CD4-positive, alpha-beta T cell treated with Interleukin-6 at 100 ng/mL for 8 hours (primary cell): ENCODE data around the gene DOCK4.

Source experiments
- DNase-seq: peaks from one replicate; pipeline ENCODE4 v3.0.0-alpha.2; 2020; ENCODE audit warnings: mixed read lengths, low spot score

Gene DOCK4

GRCh38 chr7:112080978-112081377 is 125.2 kb downstream of the DOCK4 start:
- no peak for DNase-seq

DNA sequence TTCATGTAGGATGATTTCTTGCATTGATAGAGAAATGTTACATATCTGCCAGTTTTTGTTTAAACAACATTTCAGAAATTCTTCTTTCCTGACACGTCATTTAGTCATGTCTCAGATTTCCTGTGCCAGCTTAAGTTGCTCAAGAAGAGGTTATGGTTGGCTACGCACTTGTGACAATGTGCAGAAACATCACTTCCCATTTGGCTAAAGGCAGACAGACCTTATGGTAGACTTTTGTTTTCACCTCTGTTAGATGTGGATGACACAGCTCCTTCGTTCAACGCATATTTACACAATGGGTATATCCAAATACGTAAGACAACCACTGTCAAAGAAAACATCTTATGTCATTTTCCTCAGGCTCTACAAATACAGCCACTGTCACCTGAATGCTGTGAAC is 125.8 kb downstream of the DOCK4 start:
- DNase-seq, result no peak

GRCh38 chr7:112079673-112080072 is 126.5 kb downstream of the DOCK4 start:
- no peak for DNase-seq

GRCh38 chr7:112079122-112079521 is 127.1 kb downstream of the DOCK4 start:
- DNase-seq, result no peak

- no peak for DNase-seq
These were observed 129.9 kb downstream of the DOCK4 start for GRCh38 chr7:112076324-112076723.

DNA sequence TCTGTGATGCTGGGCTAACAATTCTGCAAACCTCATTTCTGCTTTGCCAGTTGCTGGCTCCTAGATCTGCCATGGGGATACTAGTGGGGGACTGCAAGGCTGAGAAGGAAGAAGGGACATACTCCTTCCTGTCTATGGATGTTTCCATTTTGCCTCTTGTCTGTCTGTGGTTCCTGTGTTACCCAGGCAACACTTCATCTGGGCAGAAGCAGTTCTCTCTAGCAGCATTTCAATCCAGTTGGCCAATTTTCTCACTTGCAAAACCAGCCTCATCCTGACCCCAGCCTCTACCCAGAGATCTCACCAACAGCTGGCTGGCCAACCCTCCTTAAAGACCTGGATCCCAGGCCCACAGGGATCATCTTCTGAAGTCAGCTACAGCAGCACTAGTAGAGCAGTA is 131.7 kb downstream of the DOCK4 start:
- no peak for DNase-seq

DNA sequence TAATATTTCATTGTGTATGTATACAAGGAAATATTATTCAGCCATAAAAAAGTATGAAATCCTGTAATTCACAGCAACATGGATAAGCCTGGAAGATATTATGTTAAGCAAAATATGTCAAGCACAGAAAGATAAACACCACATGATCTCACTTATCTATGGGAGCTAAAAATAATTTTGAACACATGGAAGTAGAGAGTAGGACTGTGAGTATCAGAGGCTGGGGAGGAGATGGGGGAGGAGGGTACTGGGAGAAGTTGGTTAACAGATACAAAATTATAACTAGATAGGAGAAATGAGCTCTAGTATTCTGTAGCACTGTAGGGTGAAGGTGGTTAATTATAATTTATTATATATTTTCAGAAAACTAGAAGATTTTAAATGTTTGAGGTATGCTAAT is 132.7 kb downstream of the DOCK4 start:
- no peak for DNase-seq

- no peak for DNase-seq
These were observed 133.5 kb downstream of the DOCK4 start for GRCh38 chr7:112072541-112073245.

DNA sequence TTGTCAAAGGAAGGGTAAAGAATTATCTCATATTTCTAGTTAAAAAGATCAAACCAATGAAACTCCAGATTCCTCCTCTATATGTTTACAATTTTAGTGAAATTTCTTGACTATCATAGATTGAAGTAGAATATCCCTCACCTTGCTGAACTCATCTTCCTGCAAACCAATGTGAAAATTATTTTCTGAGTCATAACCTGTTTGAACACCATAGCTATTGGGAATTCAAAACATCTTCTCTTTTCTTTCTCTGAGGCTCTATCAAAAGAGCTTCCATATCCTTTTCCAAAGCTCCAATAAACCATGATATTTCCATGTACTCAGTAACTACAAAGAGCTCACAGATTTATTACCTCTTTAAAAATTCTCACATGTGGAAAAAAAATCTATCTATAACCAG is 134.3 kb downstream of the DOCK4 start:
- DNase-seq, result no peak

DNA sequence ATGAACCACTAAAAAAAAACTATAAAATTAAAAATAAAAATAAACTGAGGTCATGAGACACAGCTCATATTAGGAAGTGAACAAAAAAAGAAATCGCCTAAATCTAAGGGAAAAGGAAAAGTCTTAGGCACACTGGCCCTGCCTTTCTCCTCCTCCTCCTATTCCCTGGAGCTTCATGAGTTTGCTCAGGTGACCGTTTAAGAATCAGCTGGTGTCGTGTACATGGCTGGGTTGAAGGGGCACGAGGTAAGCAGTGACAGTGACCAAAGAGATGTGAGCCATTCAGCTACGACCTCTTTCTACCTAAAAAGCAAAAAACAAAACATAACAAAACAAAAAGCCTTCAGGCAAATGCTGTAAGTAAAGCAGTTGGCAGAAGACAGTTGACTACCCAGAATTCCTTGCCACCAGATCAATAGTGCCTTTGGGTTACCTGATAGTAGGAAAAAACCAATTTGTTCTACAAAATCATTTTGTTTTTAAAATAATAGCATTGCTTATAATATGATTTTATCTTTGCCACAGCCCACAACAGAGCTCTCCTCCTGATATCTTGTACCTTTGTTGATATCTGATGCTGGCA is 135.4 kb downstream of the DOCK4 start:
- no peak for DNase-seq

GRCh38 chr7:112069879-112070321 is 136.3 kb downstream of the DOCK4 start:
- no peak for DNase-seq

GRCh38 chr7:112068967-112069366 is 137.2 kb downstream of the DOCK4 start:
- no peak for DNase-seq

DNA sequence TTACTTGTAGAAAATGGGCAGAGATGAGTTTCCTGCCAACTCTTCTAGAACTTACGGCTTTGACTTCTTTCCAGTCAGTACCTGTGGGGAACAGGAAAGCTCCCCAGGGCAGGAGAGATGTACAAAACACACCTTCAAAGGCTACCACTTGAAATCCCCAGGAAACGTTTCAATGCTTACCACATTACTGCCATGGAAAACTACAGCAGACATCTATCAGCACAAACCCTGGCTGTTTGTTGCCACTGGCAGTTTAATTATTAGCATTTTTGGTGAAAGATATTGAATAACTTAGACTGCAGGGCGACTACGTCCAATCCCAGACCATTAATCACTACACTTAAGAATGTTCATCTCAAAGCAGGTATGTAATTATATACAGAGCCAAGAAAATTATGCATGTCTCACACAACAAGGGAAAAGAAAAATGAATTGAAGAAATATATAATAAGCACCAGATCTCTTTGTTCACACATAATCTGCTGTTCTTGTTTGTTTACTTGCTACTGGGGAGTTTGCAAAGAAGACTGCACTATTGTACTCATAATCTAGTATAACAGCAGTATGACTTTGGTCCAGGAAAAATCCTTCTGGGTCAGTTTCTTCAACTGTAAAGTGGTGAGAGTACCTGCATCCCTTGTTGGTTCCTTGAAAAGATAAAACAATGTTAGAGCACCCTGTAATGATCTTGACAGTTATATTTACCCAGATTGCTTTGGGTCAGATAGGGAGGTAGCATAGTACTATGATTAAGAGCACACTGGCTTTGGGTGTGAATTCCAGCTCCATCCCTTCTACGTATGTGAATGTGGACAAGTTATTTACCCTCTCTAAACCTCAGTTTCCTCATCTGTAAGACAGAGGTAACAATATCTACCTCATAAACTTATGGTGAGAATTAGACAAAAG is 138.3 kb downstream of the DOCK4 start:
- DNase-seq, result no peak

DNA sequence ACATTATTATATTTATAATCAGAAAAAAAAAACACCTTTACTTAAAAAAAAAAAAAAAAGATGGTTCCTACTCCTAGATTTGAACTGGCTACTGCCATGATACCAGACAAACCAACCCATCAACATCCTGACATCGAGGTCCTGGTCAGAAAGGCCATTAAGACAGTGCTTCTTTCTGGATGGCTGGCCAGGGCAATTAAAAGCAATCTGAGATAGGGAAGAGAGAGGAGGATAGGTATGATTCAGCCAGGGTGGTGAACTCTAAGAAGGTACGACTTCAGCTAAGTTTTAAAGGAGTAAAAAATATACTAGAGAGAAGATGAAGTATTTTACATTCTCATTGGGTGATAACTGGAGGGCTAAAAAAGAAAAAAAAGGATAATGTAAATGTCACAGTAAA is 139.0 kb downstream of the DOCK4 start:
- DNase-seq, result no peak

- no peak for DNase-seq
These were observed 140.4 kb downstream of the DOCK4 start for GRCh38 chr7:112065758-112066157.

DNA sequence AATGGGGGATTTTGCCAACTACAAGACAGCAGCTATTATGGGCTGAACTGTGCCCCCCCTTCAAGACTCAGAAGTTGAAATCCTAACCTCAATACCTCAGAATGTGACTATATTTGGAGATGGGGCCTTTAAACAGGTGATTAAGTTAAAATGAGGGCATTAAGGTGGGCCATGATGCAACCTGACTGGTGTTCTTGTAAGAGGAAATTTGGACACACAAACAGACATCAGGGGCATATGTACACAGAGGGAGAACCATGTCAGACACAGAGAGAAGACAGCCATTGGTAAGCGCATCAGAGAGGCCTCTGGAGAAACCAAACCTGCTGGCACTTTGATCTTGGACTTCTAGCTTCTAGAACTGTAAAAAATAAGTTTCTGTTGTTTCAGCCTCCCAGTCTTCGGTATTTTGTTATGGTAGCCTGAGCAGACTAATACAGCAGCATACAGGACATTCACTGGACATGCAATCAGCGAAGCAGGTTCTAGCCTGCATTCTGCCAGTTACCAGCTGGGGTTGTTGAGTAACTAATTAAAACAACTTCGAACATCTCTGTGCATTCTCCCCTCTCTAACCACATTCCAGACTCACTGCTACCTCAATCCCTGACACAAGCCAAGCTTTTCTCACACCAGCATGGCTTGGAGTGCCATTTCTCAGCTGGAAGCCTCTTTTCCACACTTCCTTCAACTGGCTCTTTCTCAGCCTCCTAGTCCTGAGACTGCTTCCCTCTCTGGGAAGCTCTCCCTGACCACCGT is 141.4 kb downstream of the DOCK4 start:
- DNase-seq, result no peak

DNA sequence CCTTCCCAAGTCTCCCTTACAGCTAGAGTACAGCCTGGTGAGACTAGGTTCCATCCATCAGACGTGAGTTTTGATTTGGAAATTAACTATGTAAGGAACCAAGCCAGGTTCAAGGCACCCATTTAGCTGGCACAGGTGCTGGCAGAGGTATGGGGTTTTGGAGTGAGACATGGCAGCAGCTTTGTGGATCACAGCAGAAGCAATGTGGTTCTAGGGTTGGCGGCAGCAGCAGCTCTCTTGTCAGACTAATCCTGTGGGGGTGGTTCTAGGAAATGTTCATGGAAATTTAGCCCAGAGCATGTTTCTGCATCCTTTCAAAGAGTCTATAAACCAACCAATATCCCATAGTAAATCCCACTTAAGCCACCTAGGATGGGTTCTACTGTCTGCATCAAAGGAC is 142.2 kb downstream of the DOCK4 start:
- DNase-seq, result no peak

- no peak for DNase-seq
These were observed 145.1 kb downstream of the DOCK4 start for GRCh38 chr7:112061051-112061450.

DNA sequence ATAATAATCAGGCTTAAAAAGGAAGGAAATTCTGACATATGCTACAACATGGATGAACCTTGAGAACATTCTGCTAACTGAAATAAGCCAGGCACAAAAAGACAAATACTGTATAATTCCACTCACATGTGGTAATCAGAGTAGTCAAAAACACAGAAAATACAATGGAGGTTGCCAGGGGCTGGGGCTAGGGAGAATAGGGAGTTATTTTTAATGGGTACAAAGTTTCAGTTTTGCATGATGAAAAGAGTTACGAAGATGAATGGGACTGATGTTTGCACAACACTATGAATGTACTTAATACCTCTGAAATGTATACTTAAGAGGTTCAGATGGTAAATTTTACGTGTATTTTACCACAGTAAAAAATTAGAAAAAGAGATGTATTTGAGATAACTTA is 145.6 kb downstream of the DOCK4 start:
- no peak for DNase-seq

- no peak for DNase-seq
These were observed 146.5 kb downstream of the DOCK4 start for GRCh38 chr7:112059675-112060074.

GRCh38 chr7:112058686-112059085 is 147.5 kb downstream of the DOCK4 start:
- DNase-seq, result no peak

GRCh38 chr7:112056409-112056808 is 149.8 kb downstream of the DOCK4 start:
- no peak for DNase-seq
